OCI-LY1 (cell line): ENCODE data around the gene MYH13.

Source experiments
- CTCF ChIP-seq: fragments of 200-600 bp; sonication (generic), shearing (Covaris generic); IDR thresholded peaks from 2 replicates; pipeline ENCODE4 v1.5.1; 2017; ENCODE audit warnings: mild to moderate bottlenecking, antibody characterized with exemption, low read length, moderate library complexity, mixed read lengths
- EZH2 ChIP-seq: fragments of 200-600 bp; sonication (generic), shearing (Covaris generic); IDR thresholded peaks from 2 replicates; pipeline ENCODE4 v1.8.0; 2017; ENCODE audit warnings: borderline replicate concordance, mixed run types, mild to moderate bottlenecking, antibody characterized with exemption, low read length, moderate library complexity, mixed read lengths

- no peak for TF ChIP-seq CTCF
- TF ChIP-seq EZH2, result no peak
Observed at GRCh38 chr17:10286324-10286723, 86.5 kb downstream of the MYH13 start.
